Mesendoderm (in vitro differentiated cells): Measurements from ENCODE around the gene ZBTB6.
A peak's percentile ranks its signal among the peaks of the same experiment; 100 is the strongest.

Experiments
- DNase-seq: peaks from one replicate; pipeline ENCODE4 v3.0.0; 2013
- H2AK5ac ChIP-seq: 2 replicates; pipeline ENCODE4 v1.6.1; 2013; ENCODE audit warnings: low read length, inconsistent platforms
- H2BK120ac ChIP-seq: 2 replicates; pipeline ENCODE4 v1.6.1; 2013; ENCODE audit warnings: low read depth, mild to moderate bottlenecking, low read length, moderate library complexity, mixed read lengths
- H2BK15ac ChIP-seq: replicated peaks from 2 replicates; pipeline ENCODE4 v1.6.1; 2013; ENCODE audit warnings: low read depth, mild to moderate bottlenecking, moderate library complexity
- H2BK5ac ChIP-seq: 2 replicates; pipeline ENCODE4 v1.6.1; 2013; ENCODE audit warnings: low read length, inconsistent platforms
- H3K18ac ChIP-seq: 2 replicates; pipeline ENCODE4 v1.6.1; 2013; ENCODE audit warnings: mild to moderate bottlenecking, low read length, mixed read lengths
- H3K23ac ChIP-seq: one replicate; pipeline ENCODE4 v1.6.1; 2013; ENCODE audit warnings: low read length
- H3K27ac ChIP-seq: 2 replicates; pipeline ENCODE4 v1.5.1; 2013; ENCODE audit warnings: low read depth, mild to moderate bottlenecking, inconsistent platforms, low read length, moderate library complexity
- H3K27me3 ChIP-seq: 2 replicates; pipeline ENCODE4 v1.6.1; 2013; ENCODE audit warnings: low read length, control low read depth, mild to moderate bottlenecking, inconsistent platforms; ENCODE audit not compliant: insufficient read depth, poor library complexity
- H3K36me3 ChIP-seq: 2 replicates; pipeline ENCODE4 v1.6.1; 2013; ENCODE audit warnings: low read length, inconsistent platforms; ENCODE audit not compliant: control insufficient read depth, insufficient read depth
- H3K4ac ChIP-seq: one replicate; pipeline ENCODE4 v1.6.1; 2013; ENCODE audit warnings: low read depth, mild to moderate bottlenecking, low read length, moderate library complexity
- H3K4me1 ChIP-seq: 2 replicates; pipeline ENCODE4 v1.6.1; 2013; ENCODE audit warnings: low read depth, low read length, inconsistent platforms; ENCODE audit not compliant: control insufficient read depth
- H3K4me2 ChIP-seq: 2 replicates; pipeline ENCODE4 v1.6.1; 2013; ENCODE audit warnings: low read length
- H3K4me3 ChIP-seq: 2 replicates; pipeline ENCODE4 v1.5.1; 2013; ENCODE audit warnings: mild to moderate bottlenecking, low read length
- H3K56ac ChIP-seq: one replicate; pipeline ENCODE4 v1.6.1; 2013; ENCODE audit warnings: low read length
- H3K79me1 ChIP-seq: 2 replicates; pipeline ENCODE4 v1.6.1; 2013; ENCODE audit warnings: low read length, inconsistent platforms
- H3K79me2 ChIP-seq: 2 replicates; pipeline ENCODE4 v1.6.1; 2013; ENCODE audit warnings: mild to moderate bottlenecking, low read length; ENCODE audit not compliant: control insufficient read depth, insufficient read depth
- H3K9ac ChIP-seq: 2 replicates; pipeline ENCODE4 v1.6.1; 2013; ENCODE audit warnings: low read length, inconsistent platforms
- H4K5ac ChIP-seq: one replicate; pipeline ENCODE4 v1.6.1; 2013; ENCODE audit warnings: low read length
- H4K8ac ChIP-seq: one replicate; pipeline ENCODE4 v1.6.1; 2013; ENCODE audit warnings: low read depth, mild to moderate bottlenecking, control low read depth, low read length, moderate library complexity
- WGBS: extraction: QIAGEN DNeasy Blood & Tissue Kit; methylation state at CpG from one replicate; pipeline ENCODE4 v1.1.7; 2013; ENCODE audit warnings: low lambda C conversion rate, missing lambda C conversion rate; ENCODE audit not compliant: insufficient coverage; ENCODE audit errors: extremely low coverage; 5-methylcytosine and 5-hydroxymethylcytosine counted together

Gene ZBTB6

GRCh38 chr9:122936464-122936863 is 23.3 kb upstream of the ZBTB6 start:
- Histone ChIP-seq H4K5ac (no peak overlapping the region), H3K27ac (no peak overlapping the region), H3K56ac (no peak overlapping the region)

GRCh38 chr9:122931226-122932121 is 18.4 kb upstream of the ZBTB6 start, which contains the start of gene ZBTB26:
Gene ZBTB26, minus strand, starts transcription at chr9:122931512. Its CDS starts 11,578 bp downstream, at chr9:122919934.
- no peaks in the 10 kb centered on the region for H3K27me3 ChIP-seq

More at GRCh38 chr9:122936464-122936863, 23.3 kb upstream of the ZBTB6 start:
- WGBS: no CpG with 5 or more reads among the region's 5 CpGs
- H2BK5ac ChIP-seq: no peak overlapping the region
- peaks cover 1% of the 10 kb centered on the region for H3K36me3 ChIP-seq
- peaks cover 25% of the 10 kb centered on the region for H3K79me2 ChIP-seq
- no peak overlapping the region for H3K9ac ChIP-seq
- H3K4me3 ChIP-seq: no peak overlapping the region
- no peak overlapping the region for H2BK120ac ChIP-seq
- no peaks in the 10 kb centered on the region for H3K27me3 ChIP-seq
- H3K18ac ChIP-seq: no peak overlapping the region
- no peaks in the 10 kb centered on the region for H3K4me1 ChIP-seq
- H3K23ac ChIP-seq: no peak overlapping the region
- H3K4me2 ChIP-seq: no peak overlapping the region
- H3K79me1 ChIP-seq: peaks cover 4% of the 10 kb centered on the region
- no peak overlapping the region for H2AK5ac ChIP-seq
- H4K8ac ChIP-seq: no peak overlapping the region
- no peak for DNase-seq
- no peak overlapping the region for H2BK15ac ChIP-seq
- no peak overlapping the region for H3K4ac ChIP-seq

DNA sequence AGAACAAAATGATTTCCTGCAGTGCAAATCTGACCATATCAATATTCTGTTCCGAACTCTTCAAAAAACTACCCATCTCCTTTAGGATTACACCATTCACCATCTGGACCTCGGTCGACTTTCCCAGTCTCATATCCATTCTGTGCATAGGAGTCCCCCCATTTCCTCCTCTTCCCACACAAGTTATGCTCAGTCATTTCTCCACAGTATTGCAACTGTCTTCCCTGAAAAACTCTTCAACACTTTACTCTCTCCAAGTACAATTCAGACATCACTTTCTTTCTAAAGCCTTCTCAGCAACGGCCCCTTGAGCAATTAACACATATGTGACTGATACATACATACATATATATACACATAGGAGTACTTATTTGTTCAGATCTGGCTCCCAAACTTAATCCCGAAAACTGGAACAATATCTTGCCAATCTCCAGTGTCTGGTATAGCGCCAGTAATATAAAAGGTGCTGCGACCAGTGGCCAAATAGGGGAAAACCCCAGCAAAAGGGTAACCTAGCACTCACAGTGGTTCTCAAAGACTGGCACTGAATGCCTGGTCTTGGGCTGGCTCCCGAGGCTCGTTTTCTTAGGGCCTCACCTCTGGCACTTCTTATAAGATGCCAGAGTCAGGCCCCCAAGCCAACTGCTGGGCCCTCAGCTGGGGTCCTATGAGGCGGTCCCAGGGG is 17.6 kb upstream of the ZBTB6 start:
- peak overlapping the region; percentile 89 for H3K56ac ChIP-seq
- no peak overlapping the region for H2BK15ac ChIP-seq
- peak overlapping the region; percentile 96 for H3K18ac ChIP-seq
- H2BK5ac ChIP-seq: no peak overlapping the region
- peaks cover 4% of the 10 kb centered on the region for H3K4me1 ChIP-seq
- H3K79me2 ChIP-seq: peaks cover 39% of the 10 kb centered on the region
- no peak overlapping the region for H3K4ac ChIP-seq
- peak overlapping the region; percentile 60 for H3K4me2 ChIP-seq
- peak overlapping the region; percentile 61 for H3K27ac ChIP-seq
- no CpG with 5 or more reads among the region's 10 CpGs for WGBS
- no peak overlapping the region for H2BK120ac ChIP-seq
- H4K8ac ChIP-seq: peak overlapping the region; percentile 78
- H3K79me1 ChIP-seq: peaks cover 13% of the 10 kb centered on the region
- peak overlapping the region; percentile 78 for H3K9ac ChIP-seq
- H4K5ac ChIP-seq: no peak overlapping the region
- H3K36me3 ChIP-seq: no peaks in the 10 kb centered on the region
- no peak overlapping the region for H3K23ac ChIP-seq
- H3K4me3 ChIP-seq: peak overlapping the region; percentile 79
- no peak overlapping the region for H2AK5ac ChIP-seq
- H3K27me3 ChIP-seq: no peaks in the 10 kb centered on the region
- DNase-seq: no peak

More at GRCh38 chr9:122931226-122932121, 18.4 kb upstream of the ZBTB6 start, which contains the start of gene ZBTB26:
- peak within 1 kb of the TSS; percentile 79 for H3K4me3 ChIP-seq
- peak within 1 kb of the TSS; percentile 64 for H3K27ac ChIP-seq
- peak within 1 kb of the TSS; percentile 96 for H3K18ac ChIP-seq
- whole genome bisulfite sequencing: no CpG with 5 or more reads among the region's 51 CpGs
- peaks cover 4% of the 10 kb centered on the region for H3K4me1 ChIP-seq
- no peak within 1 kb of the TSS for H2BK5ac ChIP-seq
- no peak within 1 kb of the TSS for H2BK15ac ChIP-seq
- peak within 1 kb of the TSS; percentile 78 for H4K8ac ChIP-seq
- H3K23ac ChIP-seq: no peak within 1 kb of the TSS
- peak within 1 kb of the TSS; percentile 92 for H3K4ac ChIP-seq
- H4K5ac ChIP-seq: no peak within 1 kb of the TSS
- H3K9ac ChIP-seq: peak within 1 kb of the TSS; percentile 78
- peak within 1 kb of the TSS; percentile 60 for H3K4me2 ChIP-seq
- H3K79me1 ChIP-seq: peaks cover 17% of the 10 kb centered on the region
- DNase-seq: peak; percentile 98
- H3K36me3 ChIP-seq: peaks cover 1% of the 10 kb centered on the region
- H3K56ac ChIP-seq: peak within 1 kb of the TSS; percentile 90
- H2BK120ac ChIP-seq: no peak within 1 kb of the TSS
- peaks cover 45% of the 10 kb centered on the region for H3K79me2 ChIP-seq
- H2AK5ac ChIP-seq: no peak within 1 kb of the TSS

DNA sequence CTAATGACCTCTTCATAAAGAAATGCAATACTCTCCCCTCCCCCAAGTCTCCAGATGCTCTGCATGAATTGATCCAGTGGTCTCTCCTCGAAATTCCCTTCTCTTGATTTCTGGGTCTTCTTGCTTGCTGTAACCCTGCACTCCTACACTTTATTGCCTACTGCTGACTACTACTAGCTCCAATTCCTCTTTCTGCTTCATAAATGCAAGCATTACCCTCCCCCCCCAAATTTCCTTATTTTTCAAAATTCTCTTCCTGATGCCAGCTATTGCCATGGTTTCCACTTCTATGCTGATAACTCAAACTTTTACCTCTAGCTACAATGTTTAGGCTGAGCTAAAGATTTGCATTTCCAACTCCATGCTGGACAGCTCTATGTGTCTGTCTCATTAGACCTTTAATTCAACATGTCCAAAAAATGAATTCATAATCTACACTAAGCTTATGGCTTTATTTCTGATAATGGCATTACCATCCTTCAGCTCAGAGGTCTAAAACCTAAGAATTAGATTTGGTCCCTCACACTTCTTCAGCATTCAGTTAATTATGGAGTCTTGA is 16.8 kb upstream of the ZBTB6 start:
- no CpG with 5 or more reads among the region's 1 CpG for WGBS
- H3K9ac ChIP-seq: no peak overlapping the region

DNA sequence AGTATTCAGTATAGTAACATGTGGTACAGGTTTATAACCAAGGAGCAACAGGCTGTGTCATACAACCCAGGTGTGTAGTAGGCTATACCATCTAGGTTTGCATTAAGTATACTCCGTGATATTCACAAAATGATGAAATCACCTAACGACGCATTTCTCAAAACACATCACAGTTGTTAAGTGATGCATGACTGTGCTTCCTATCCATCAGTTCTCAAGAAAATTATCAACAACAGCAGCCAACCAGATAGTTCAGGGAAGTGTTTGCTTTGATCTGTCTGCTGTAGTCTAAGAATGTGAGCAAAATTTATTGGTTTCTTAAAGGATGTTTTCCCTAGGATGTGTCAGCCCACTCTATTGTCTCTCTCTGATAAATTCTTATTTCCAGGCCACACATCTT is 10.8 kb upstream of the ZBTB6 start:
- Histone ChIP-seq H4K5ac (no peak overlapping the region), H3K79me1 (peaks cover 6% of the 10 kb centered on the region), H3K4ac (no peak overlapping the region), H3K9ac (no peak overlapping the region), H2AK5ac (no peak overlapping the region), H3K36me3 (no peaks in the 10 kb centered on the region), H2BK15ac (no peak overlapping the region), H4K8ac (no peak overlapping the region), H3K56ac (no peak overlapping the region), H2BK120ac (no peak overlapping the region), H3K4me2 (no peak overlapping the region), H3K23ac (no peak overlapping the region), H2BK5ac (no peak overlapping the region), H3K18ac (no peak overlapping the region), H3K4me1 (no peaks in the 10 kb centered on the region), H3K4me3 (no peak overlapping the region), H3K27ac (no peak overlapping the region), H3K79me2 (peaks cover 4% of the 10 kb centered on the region), H3K27me3 (no peaks in the 10 kb centered on the region)
- DNase-seq: no peak
- WGBS: no CpG with 5 or more reads among the region's 3 CpGs

More for the DNA sequence above, 16.8 kb upstream of the ZBTB6 start:
- no peak overlapping the region for H3K4ac ChIP-seq
- H2BK15ac ChIP-seq: no peak overlapping the region
- no peak overlapping the region for H3K23ac ChIP-seq
- H3K79me2 ChIP-seq: peaks cover 39% of the 10 kb centered on the region
- H3K4me2 ChIP-seq: no peak overlapping the region
- H2AK5ac ChIP-seq: no peak overlapping the region
- H4K8ac ChIP-seq: no peak overlapping the region
- no peak overlapping the region for H4K5ac ChIP-seq
- peaks cover 13% of the 10 kb centered on the region for H3K79me1 ChIP-seq
- H3K56ac ChIP-seq: no peak overlapping the region
- peaks cover 4% of the 10 kb centered on the region for H3K4me1 ChIP-seq
- H3K4me3 ChIP-seq: no peak overlapping the region
- H3K27me3 ChIP-seq: no peaks in the 10 kb centered on the region
- H2BK5ac ChIP-seq: no peak overlapping the region
- no peak overlapping the region for H3K27ac ChIP-seq
- H3K18ac ChIP-seq: no peak overlapping the region
- no peak overlapping the region for H2BK120ac ChIP-seq
- no peaks in the 10 kb centered on the region for H3K36me3 ChIP-seq
- no peak for DNase-seq
